Activated T-helper 2 cell treated with anti-CD3 and anti-CD28 coated beads, Interferon-gamma antibody, Interleukin-2, Interleukin-4, amounts not matched to agents 10 μg/mL and 5 μg/mL and 100 μg/mL, durations not matched to agents 14 hours and 24 hours and 36 hours (primary cell): ENCODE measurements around the gene TMEM117. TPM values are rescaled to one million over a fixed set of nuclear protein-coding genes. Genes with fewer than 3 reads are reported as not detected.

ENCODE experiments used
- DNase-seq: peaks from one replicate; pipeline ENCODE4 v3.0.0; 2021; ENCODE audit warnings: low spot score
- H3K27ac Mint-ChIP-seq: one replicate; pipeline ENCODE4 v1.8.0; 2021; ENCODE audit warnings: mixed read lengths
- H3K27me3 Mint-ChIP-seq: one replicate; pipeline ENCODE4 v1.8.0; 2021; ENCODE audit warnings: low read depth, mixed read lengths
- H3K36me3 Mint-ChIP-seq: one replicate; pipeline ENCODE4 v1.8.0; 2021; ENCODE audit warnings: low read depth, mixed read lengths
- H3K4me1 Mint-ChIP-seq: one replicate; pipeline ENCODE4 v1.8.0; 2021; ENCODE audit warnings: low read depth, mixed read lengths
- H3K4me3 Mint-ChIP-seq: one replicate; pipeline ENCODE4 v1.8.0; 2021; ENCODE audit warnings: low read depth, mild to moderate bottlenecking, moderate library complexity, mixed read lengths
- H3K9me3 Mint-ChIP-seq: one replicate; pipeline ENCODE4 v1.8.0; 2021; ENCODE audit warnings: mixed read lengths
- intact Hi-C: fragments of 100-400 bp; cut with micrococcal nuclease; formaldehyde crosslinking; loops from one replicate; pipeline ENCODE4 v1.15.1; 2023
- total RNA-seq: library from RNA; stranded (reverse); gene quantifications from 2 replicates; pipeline ENCODE4 v1.2.3, GENCODE V29; 2022

Gene TMEM117
- total RNA-seq, 1 donor from 2014 or later, result 1.3 TPM

DNA sequence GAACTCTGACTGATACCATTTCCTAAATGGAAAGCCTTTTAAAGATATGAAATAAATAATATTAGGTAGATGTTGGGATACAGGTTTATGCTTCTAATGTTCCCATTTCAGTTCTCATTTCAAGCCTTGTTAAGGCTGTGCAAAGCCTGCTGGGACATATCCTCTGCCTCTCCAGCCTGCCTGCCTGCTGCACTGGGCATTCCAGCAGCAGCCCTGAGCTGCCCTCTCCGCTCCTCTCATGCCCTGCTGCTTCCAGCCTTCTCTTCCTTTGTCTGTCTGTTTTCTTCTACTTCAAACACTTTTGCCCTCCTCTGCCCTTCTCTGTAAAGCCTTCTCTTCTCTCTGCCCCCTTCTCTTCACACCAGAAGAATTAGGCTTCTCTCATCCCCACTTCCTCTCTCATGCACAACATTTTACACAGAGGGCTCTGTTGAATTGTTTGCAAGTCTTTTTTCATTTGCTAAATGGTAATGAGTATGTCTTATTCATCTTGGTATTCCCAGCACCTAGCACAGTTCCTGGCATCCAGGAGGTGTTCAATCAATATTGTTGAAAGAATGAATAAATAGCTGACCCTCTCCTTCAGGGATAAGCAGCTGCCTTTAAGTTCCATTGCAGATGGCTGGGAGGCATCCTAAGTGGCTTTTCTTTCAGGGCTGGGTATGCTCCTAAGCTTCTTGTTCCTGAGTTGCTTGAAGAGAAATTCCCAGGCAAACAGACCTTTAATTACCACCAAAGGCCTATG lies 292.3 kb downstream of the TMEM117 start:
- H3K27ac Mint-ChIP-seq, result no peak overlapping the region

DNA sequence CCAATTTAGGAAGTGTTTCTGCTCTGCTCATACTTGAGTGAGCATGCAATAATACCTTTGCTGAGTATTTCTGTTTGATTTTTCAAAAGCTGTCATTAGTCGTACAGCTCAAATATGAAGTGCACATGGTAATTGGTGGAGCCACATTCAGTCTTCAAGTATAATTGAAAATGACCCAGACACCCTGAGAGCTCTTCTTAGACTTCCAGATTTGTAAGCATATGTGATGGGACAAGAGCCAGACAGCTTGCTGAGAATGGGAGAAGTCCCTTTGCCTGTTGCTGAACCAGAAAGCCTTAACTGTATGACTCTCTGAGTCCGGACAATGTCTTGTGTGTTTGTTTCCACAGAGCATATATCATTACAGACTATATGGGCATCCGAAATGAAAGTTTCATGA lies 307.3 kb downstream of the TMEM117 start:
- Mint-ChIP-seq H3K9me3 (no peaks in the 10 kb centered on the region), H3K4me1 (no peaks in the 10 kb centered on the region), H3K4me3 (no peak overlapping the region), H3K36me3 (no peaks in the 10 kb centered on the region), H3K27me3 (no peaks in the 10 kb centered on the region), H3K27ac (no peak overlapping the region)
- intact Hi-C loops, result no loop called here
- DNase-seq, result no peak

More for the DNA sequence above, 292.3 kb downstream of the TMEM117 start:
- H3K36me3 Mint-ChIP-seq, result no peaks in the 10 kb centered on the region
- H3K4me1 Mint-ChIP-seq, result no peaks in the 10 kb centered on the region
- DNase-seq, result no peak
- intact Hi-C loops, result no loop called here
- peaks cover 7% of the 10 kb centered on the region for H3K9me3 Mint-ChIP-seq
- H3K4me3 Mint-ChIP-seq, result no peak overlapping the region
- H3K27me3 Mint-ChIP-seq, result no peaks in the 10 kb centered on the region

DNA sequence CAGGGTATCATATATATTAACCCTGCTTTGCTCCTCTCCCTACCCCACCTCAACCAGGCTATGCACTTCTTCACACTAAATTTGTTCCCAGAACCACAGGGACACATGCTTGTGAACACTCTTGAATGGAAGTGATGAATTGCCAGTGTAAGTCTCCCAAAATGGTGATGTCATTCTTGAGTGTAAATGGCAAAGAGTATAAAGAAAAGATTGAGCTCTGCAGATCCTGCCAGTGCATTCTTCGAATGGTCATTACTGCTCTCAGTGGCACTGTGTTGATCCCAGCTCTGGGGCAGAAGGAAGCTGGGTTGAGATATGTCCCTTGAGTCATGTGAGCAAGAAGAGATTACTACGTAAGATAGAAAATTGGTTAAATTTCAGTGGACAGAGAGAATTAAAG lies 313.1 kb downstream of the TMEM117 start:
- no peaks in the 10 kb centered on the region for H3K36me3 Mint-ChIP-seq
- intact Hi-C loops, result no loop called here
- H3K27me3 Mint-ChIP-seq, result no peaks in the 10 kb centered on the region
- no peaks in the 10 kb centered on the region for H3K4me1 Mint-ChIP-seq
- DNase-seq, result no peak
- H3K4me3 Mint-ChIP-seq, result no peak overlapping the region
- H3K9me3 Mint-ChIP-seq, result no peaks in the 10 kb centered on the region
- no peak overlapping the region for H3K27ac Mint-ChIP-seq

DNA sequence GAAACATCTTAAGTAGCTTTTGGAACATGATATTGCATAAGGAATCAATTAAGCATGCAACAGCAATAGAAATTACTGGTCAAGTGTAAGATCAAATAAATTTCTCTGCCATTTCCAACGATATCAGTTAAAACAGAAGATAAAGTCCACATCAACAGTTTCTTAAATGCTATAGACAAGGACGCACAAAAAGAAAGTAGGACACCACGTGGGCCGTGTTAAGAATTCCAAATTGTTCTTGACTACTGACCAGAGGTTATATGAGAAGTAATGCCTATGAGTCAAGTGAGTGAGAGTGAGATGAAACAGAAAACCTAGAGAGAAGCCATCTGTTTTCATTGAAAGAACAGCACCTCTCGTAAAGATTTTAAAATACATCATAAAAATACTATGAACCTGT lies 318.2 kb downstream of the TMEM117 start:
- no peak for DNase-seq
- no peak overlapping the region for H3K4me3 Mint-ChIP-seq
- intact Hi-C loops, result no loop called here
- no peaks in the 10 kb centered on the region for H3K27me3 Mint-ChIP-seq
- H3K36me3 Mint-ChIP-seq, result no peaks in the 10 kb centered on the region
- no peak overlapping the region for H3K27ac Mint-ChIP-seq
- H3K9me3 Mint-ChIP-seq, result no peaks in the 10 kb centered on the region
- no peaks in the 10 kb centered on the region for H3K4me1 Mint-ChIP-seq

DNA sequence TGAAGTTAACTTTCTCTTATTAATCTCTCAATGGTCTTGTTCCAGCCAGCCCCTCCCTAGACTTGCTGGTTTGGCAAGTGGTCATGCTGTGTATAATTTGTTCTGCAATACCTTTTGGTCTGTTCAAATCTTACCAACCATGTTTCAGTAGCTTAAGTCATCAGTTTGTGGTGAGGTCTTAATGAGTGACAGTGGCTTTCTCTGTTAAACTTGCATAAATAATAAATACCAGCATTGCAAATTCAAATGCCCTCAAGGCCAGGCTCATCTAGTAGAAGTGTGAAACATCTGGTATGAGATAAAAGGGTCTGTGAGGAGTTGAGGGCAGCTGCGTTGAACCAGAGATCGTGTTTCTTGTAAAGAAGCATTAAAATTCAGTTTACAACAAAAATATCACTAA lies 319.5 kb downstream of the TMEM117 start:
- DNase-seq, result no peak
- Mint-ChIP-seq H3K27ac (no peak overlapping the region), H3K27me3 (no peaks in the 10 kb centered on the region), H3K9me3 (no peaks in the 10 kb centered on the region), H3K4me3 (no peak overlapping the region), H3K36me3 (no peaks in the 10 kb centered on the region), H3K4me1 (no peaks in the 10 kb centered on the region)
- intact Hi-C loops, result no loop called here

DNA sequence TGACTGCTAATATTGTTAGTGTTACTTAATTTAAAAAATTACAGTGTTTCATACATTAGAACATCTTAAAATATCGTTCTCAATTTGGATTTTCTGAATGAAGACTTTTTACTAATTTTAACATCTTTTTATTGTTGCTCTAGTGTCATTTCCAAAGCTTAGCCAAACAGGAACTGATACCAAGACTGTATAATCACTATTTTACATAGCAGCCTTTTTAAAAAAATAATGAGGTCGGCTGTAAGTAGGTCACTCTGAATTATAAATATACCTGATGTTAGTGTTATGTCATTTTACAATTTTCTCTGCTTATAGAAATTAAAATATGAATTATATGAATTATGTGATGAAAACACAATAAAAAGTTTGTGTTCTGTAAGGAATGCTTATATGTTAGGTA lies 321.5 kb downstream of the TMEM117 start:
- no peaks in the 10 kb centered on the region for H3K27me3 Mint-ChIP-seq
- no peak overlapping the region for H3K4me3 Mint-ChIP-seq
- no peaks in the 10 kb centered on the region for H3K4me1 Mint-ChIP-seq
- DNase-seq, result no peak
- H3K27ac Mint-ChIP-seq, result no peak overlapping the region
- no peaks in the 10 kb centered on the region for H3K9me3 Mint-ChIP-seq
- intact Hi-C loops, result no loop called here
- H3K36me3 Mint-ChIP-seq, result no peaks in the 10 kb centered on the region

DNA sequence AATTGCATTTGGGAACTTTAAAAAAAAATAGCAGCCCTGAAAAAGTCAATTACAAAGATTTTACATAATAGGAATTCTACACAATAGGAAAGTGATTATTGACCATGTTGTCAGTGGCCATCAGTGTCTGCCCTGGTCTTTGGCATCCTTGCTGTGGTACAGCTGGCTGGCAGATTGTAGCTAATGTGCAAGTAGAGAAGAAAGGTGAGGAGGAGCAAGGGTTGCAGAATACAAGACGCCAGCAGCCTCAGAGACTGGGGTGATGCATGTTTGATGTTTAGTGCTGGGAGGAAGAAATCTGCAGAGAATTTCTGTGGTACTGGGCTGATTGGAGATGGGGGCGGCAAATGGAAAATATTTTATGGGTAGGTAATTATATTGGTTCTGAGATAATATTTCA lies 322.9 kb downstream of the TMEM117 start:
- H3K4me3 Mint-ChIP-seq, result no peak overlapping the region
- DNase-seq, result no peak
- intact Hi-C loops, result no loop called here
- H3K36me3 Mint-ChIP-seq, result no peaks in the 10 kb centered on the region
- no peak overlapping the region for H3K27ac Mint-ChIP-seq
- no peaks in the 10 kb centered on the region for H3K9me3 Mint-ChIP-seq
- H3K27me3 Mint-ChIP-seq, result no peaks in the 10 kb centered on the region
- no peaks in the 10 kb centered on the region for H3K4me1 Mint-ChIP-seq

DNA sequence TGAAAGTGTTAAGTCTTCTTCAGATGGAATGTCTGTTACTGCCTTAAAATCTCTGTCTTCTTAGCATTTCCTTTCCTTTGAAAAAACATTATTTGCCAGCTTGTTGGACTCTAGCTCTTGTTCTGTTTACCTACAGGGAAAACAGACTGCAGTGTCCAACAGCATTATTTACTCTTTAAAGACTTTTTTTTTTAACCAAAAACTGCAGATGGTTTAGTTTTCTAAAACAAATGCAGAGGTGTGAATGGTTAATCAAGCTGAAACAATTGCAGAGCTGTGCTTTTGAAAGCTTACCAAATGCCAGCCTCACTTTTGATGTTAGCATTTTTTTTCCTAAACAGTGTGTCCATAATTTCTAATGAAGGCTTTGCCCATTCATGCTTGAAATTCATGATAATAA lies 323.3 kb downstream of the TMEM117 start:
- no peaks in the 10 kb centered on the region for H3K36me3 Mint-ChIP-seq
- no peaks in the 10 kb centered on the region for H3K27me3 Mint-ChIP-seq
- intact Hi-C loops, result no loop called here
- DNase-seq, result no peak
- H3K4me1 Mint-ChIP-seq, result no peaks in the 10 kb centered on the region
- no peaks in the 10 kb centered on the region for H3K9me3 Mint-ChIP-seq
- no peak overlapping the region for H3K27ac Mint-ChIP-seq
- H3K4me3 Mint-ChIP-seq, result no peak overlapping the region

DNA sequence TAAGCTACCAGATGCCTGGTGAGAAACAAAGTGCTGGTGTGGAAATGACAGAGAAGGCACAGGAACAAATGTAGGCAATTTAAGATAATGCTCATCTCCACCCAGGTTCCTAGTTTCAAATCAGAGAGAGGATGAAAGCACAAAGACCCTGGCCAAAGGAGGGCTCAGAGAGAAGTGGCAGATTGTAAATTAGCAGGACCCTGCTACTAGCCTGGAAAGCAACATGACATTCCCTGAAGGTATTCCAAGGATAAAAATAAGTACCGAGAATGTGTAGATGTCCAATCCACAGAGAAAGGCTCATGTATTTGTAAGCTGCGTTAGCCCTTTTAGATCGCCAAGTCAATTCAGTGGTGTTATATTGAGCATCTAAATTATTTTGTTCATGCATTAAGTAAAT lies 324.0 kb downstream of the TMEM117 start:
- intact Hi-C loops, result no loop called here
- H3K27me3 Mint-ChIP-seq, result no peaks in the 10 kb centered on the region
- H3K4me1 Mint-ChIP-seq, result no peaks in the 10 kb centered on the region
- no peak overlapping the region for H3K4me3 Mint-ChIP-seq
- no peaks in the 10 kb centered on the region for H3K36me3 Mint-ChIP-seq
- no peak for DNase-seq
- H3K27ac Mint-ChIP-seq, result no peak overlapping the region
- H3K9me3 Mint-ChIP-seq, result no peaks in the 10 kb centered on the region

DNA sequence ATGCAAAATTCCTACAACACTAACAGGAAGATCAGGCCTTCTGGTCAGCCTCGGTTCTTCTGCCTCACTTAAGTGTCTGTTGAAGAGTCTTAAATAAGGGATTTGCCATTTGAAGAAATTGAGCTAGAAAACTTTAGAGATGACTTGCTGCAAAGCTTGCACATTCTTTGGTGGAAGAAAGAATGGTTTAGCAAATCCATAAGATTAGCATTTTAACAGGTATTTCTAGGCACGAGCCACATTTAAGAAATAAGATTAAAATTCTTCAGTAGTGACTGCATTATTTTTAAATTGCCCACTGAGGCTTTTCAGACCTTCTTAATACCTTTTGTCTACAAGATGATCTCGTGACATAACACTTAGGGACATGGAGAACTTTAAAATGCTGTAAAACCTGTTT lies 327.1 kb downstream of the TMEM117 start:
- intact Hi-C loops, result no loop called here
- Mint-ChIP-seq H3K36me3 (no peaks in the 10 kb centered on the region), H3K9me3 (no peaks in the 10 kb centered on the region), H3K4me3 (no peak overlapping the region), H3K27me3 (no peaks in the 10 kb centered on the region), H3K27ac (no peak overlapping the region), H3K4me1 (no peaks in the 10 kb centered on the region)
- no peak for DNase-seq

DNA sequence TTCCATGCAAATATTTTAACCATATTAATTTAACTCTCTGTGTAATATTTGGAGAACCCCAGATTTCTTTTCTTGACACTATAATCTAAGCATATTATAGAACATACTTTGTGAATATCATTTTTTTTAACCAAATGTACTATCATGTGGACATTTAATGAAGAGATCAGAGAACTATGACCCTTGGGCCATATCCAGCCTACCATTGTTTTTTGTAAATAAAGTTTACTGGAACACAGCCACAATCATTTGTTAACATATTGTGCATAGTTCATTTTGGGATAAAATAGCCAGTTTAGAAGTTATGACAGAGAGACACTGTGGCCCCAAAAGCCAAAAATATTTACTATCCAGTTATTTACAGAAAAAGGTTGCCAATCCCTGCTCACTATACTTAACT lies 338.2 kb downstream of the TMEM117 start:
- intact Hi-C loops, result no loop called here
- no peaks in the 10 kb centered on the region for H3K36me3 Mint-ChIP-seq
- no peaks in the 10 kb centered on the region for H3K4me1 Mint-ChIP-seq
- no peaks in the 10 kb centered on the region for H3K27me3 Mint-ChIP-seq
- H3K9me3 Mint-ChIP-seq, result no peaks in the 10 kb centered on the region
- no peak overlapping the region for H3K27ac Mint-ChIP-seq
- no peak for DNase-seq
- no peak overlapping the region for H3K4me3 Mint-ChIP-seq

DNA sequence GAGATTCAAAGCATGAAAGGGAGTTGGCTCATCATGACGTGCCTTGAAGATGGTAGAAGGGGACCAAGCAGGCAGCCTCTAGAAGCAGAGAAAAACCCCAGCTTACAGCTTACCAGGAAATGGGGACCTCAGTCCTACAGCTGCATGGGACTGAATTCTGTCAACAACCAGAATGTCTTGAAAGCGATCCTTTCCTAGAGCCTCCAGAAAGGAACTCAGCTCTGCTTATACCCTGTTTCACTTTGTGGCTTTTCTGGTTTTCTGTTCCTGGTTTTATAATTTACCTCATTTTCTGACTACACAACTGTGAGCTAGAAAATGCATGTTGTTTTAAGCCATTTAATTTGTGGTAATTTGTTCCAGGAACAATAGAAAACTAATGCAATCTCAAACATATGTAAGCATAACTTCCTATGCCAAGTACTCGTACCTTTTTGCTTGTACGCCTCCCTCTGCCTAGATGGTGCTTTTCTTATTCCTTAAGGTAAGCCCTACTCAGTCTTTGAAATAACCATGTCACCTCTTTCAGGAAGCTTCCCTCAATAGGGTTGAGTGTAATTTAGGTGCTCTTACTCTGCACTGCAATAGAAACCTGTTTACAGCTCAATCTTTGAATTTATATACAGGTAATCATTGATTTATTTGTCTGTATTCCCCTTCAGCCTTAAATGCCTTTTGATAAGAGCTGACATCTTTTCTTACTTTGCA lies 348.8 kb downstream of the TMEM117 start:
- no peaks in the 10 kb centered on the region for H3K36me3 Mint-ChIP-seq
- intact Hi-C loops, result no loop called here
- DNase-seq, result no peak
- H3K4me1 Mint-ChIP-seq, result no peaks in the 10 kb centered on the region
- no peaks in the 10 kb centered on the region for H3K9me3 Mint-ChIP-seq
- H3K27me3 Mint-ChIP-seq, result no peaks in the 10 kb centered on the region
- H3K4me3 Mint-ChIP-seq, result no peak overlapping the region
- no peak overlapping the region for H3K27ac Mint-ChIP-seq

DNA sequence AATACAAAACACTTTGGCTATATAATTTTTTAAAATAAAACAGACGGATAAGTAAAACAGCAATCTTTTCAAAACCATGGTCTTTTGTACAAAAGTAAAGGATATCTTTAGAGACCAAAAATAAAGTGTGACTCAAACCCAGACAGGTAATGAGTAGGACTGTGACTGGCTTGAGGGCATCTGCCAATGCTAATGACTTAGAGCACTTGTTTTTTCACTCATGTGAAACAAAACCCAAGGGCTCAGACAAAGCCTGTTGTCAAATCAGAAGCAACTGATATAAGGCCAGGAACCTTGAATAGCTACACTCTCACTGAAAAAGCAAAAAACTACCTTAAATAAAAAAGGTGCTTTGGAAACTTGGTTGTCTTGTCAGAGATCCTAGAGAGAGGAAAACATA lies 357.4 kb downstream of the TMEM117 start:
- intact Hi-C loops, result no loop called here
- no peak overlapping the region for H3K4me3 Mint-ChIP-seq
- no peak overlapping the region for H3K27ac Mint-ChIP-seq
- no peaks in the 10 kb centered on the region for H3K4me1 Mint-ChIP-seq
- DNase-seq, result no peak
- H3K27me3 Mint-ChIP-seq, result no peaks in the 10 kb centered on the region
- H3K36me3 Mint-ChIP-seq, result no peaks in the 10 kb centered on the region
- no peaks in the 10 kb centered on the region for H3K9me3 Mint-ChIP-seq
